ENCODE measurements around the gene NOS2. TPM values are rescaled to one million over a fixed set of nuclear protein-coding genes. Genes with fewer than 3 reads are reported as not detected.
"Not testable (repeated sequence)": the region's sequence is repeated elsewhere in the genome, so short reads cannot be mapped to it uniquely, and the experiment has no call there.

NOS2 gene
- total RNA-seq, 1 experiment from 2014 or later = not detected

GRCh38 chr17:27755706-27756466, 44.4 kb downstream of the NOS2 start:
- peaks cover 20% of the 10 kb centered on the region for H3K27me3 ChIP-seq (ENCODE audit: insufficient read depth, low read depth)
- no TSS peak for BruUV-seq (replicated peaks)
- H3K4me3 ChIP-seq = no peak overlapping the region
- no peaks in the 10 kb centered on the region for H3K36me3 ChIP-seq (ENCODE audit: low read depth)
- no peaks in the 10 kb centered on the region for H4K20me1 ChIP-seq (ENCODE audit: insufficient read depth)
- intact Hi-C loops (cut with micrococcal nuclease; ENCODE audit: unreplicated experiment) = loop anchor here (1.0 kb wide), 1 partner anchor 102 kb away; no protein-coding TSS in a partner anchor
- no peaks in the 10 kb centered on the region for H3F3A ChIP-seq (ENCODE audit: insufficient read depth, low read depth)
- no peaks in the 10 kb centered on the region for H3K9me2 ChIP-seq (ENCODE audit: insufficient read depth)
- ChIA-PET CTCF (interaction anchor here (0.6 to 1.5 kb wide), 3 partner anchors 43 to 373 kb away, joined by 4 to 6 read pairs (median 5); no protein-coding TSS in a partner anchor), POLR2A (ENCODE audit: unreplicated experiment) (interaction anchor here (0.5 kb wide), 1 partner anchor 529 kb away, joined by 5 read pairs; no protein-coding TSS in a partner anchor)
- H3K4me2 ChIP-seq = no peak overlapping the region
- no peak overlapping the region for H3K27ac ChIP-seq
- H3K4me1 ChIP-seq (replicated peaks; ENCODE audit: insufficient read depth) = no peaks in the 10 kb centered on the region
- DNase-seq = no peak
- no peak overlapping the region for H2AFZ ChIP-seq
- no peaks in the 10 kb centered on the region for H3K9me3 ChIP-seq (ENCODE audit: insufficient read depth, low read depth)
- TF ChIP-seq CTCF (conservative IDR thresholded peaks at IDR 0.05) (no peak), EZH2 (IDR thresholded peaks at IDR 0.05; ENCODE audit: low read depth) (no peak)
- no peaks in the 10 kb centered on the region for H3K79me2 ChIP-seq (ENCODE audit: low read depth)

GRCh38 chr17:27754549-27754948, 45.8 kb downstream of the NOS2 start:
- Histone ChIP-seq H3K27me3 (ENCODE audit: insufficient read depth, low read depth) (peaks cover 20% of the 10 kb centered on the region), H3K9me3 (ENCODE audit: insufficient read depth, low read depth) (no peaks in the 10 kb centered on the region), H4K20me1 (ENCODE audit: insufficient read depth) (no peaks in the 10 kb centered on the region), H3K36me3 (ENCODE audit: low read depth) (no peaks in the 10 kb centered on the region), H3K4me3 (no peak overlapping the region), H3K4me1 (replicated peaks; ENCODE audit: insufficient read depth) (no peaks in the 10 kb centered on the region), H3K4me2 (no peak overlapping the region), H2AFZ (no peak overlapping the region), H3F3A (ENCODE audit: insufficient read depth, low read depth) (no peaks in the 10 kb centered on the region), H3K9me2 (ENCODE audit: insufficient read depth) (no peaks in the 10 kb centered on the region), H3K27ac (no peak overlapping the region), H3K79me2 (ENCODE audit: low read depth) (no peaks in the 10 kb centered on the region)
- BruUV-seq (replicated peaks) = no TSS peak
- intact Hi-C loops (cut with micrococcal nuclease; ENCODE audit: unreplicated experiment) = no loop called here
- ChIA-PET CTCF (no interaction called here), POLR2A (ENCODE audit: unreplicated experiment) (no interaction called here)
- DNase-seq = no peak
- TF ChIP-seq EZH2 (IDR thresholded peaks at IDR 0.05; ENCODE audit: low read depth) (no peak), CTCF (conservative IDR thresholded peaks at IDR 0.05) (no peak)

- intact Hi-C loops (cut with micrococcal nuclease; ENCODE audit: unreplicated experiment); H3K79me2 ChIP-seq (ENCODE audit: low read depth); H3K27ac ChIP-seq; H4K20me1 ChIP-seq (ENCODE audit: insufficient read depth); H2AFZ ChIP-seq; H3K4me2 ChIP-seq; H3K9me2 ChIP-seq (ENCODE audit: insufficient read depth); POLR2A ChIA-PET (ENCODE audit: unreplicated experiment); BruUV-seq (replicated peaks); H3K9me3 ChIP-seq (ENCODE audit: insufficient read depth, low read depth); CTCF ChIA-PET; DNase-seq; H3K4me1 ChIP-seq (replicated peaks; ENCODE audit: insufficient read depth); H3F3A ChIP-seq (ENCODE audit: insufficient read depth, low read depth); H3K4me3 ChIP-seq; H3K36me3 ChIP-seq (ENCODE audit: low read depth): not testable (repeated sequence)
- peaks cover 20% of the 10 kb centered on the region; the same call in 1 of the 2 replicates for H3K27me3 ChIP-seq (ENCODE audit: insufficient read depth, low read depth)
These were observed 46.6 kb downstream of the NOS2 start for GRCh38 chr17:27753726-27754125.

All from PC-9 (cell line).